Fibroblast of lung (primary cell): ENCODE measurements around the gene GINS1. TPM values are rescaled to one million over a fixed set of nuclear protein-coding genes. Genes with fewer than 3 reads are reported as not detected.

Experiments
- DNase-seq, 2 donors: peaks; one replicate each; pipeline versions ENCODE4 v3.0.0 to v3.0.0-alpha.2; 2010; ENCODE audit warnings: low read depth in 2 of 2
- H2AFZ ChIP-seq: 2 replicates; pipeline ENCODE4 v1.5.1; 2012; ENCODE audit warnings: low read length, control low read depth, inconsistent platforms
- H3K27ac ChIP-seq: 2 replicates; pipeline ENCODE4 v1.5.1; 2011; ENCODE audit warnings: low read length, control low read depth; ENCODE audit not compliant: insufficient read depth
- H3K27me3 ChIP-seq: 2 replicates; pipeline ENCODE4 v1.5.1; 2011; ENCODE audit warnings: mild to moderate bottlenecking, low read length; ENCODE audit not compliant: control insufficient read depth, insufficient read depth
- H3K36me3 ChIP-seq: 2 replicates; pipeline ENCODE4 v1.5.1; 2011; ENCODE audit warnings: low read length; ENCODE audit not compliant: control insufficient read depth, insufficient read depth
- H3K4me1 ChIP-seq: 2 replicates; pipeline ENCODE4 v1.5.1; 2011; ENCODE audit warnings: low read length; ENCODE audit not compliant: control insufficient read depth, insufficient read depth; ENCODE audit errors: extremely low read depth
- H3K4me2 ChIP-seq: 2 replicates; pipeline ENCODE4 v1.5.1; 2011; ENCODE audit warnings: low read length, control low read depth; ENCODE audit not compliant: insufficient read depth; ENCODE audit errors: extremely low read depth
- H3K4me3 ChIP-seq, 4 experiments: fragments of 200-600 bp in 1 of 4; sonication (generic) in 1 of 4; replicated peaks in 1 of 4; 2 replicates each; pipeline ENCODE4 v1.5.1; 2011 to 2016; ENCODE audit warnings: low read length in 4 of 4, low read depth in 3 of 4, mild to moderate bottlenecking in 3 of 4, control low read depth in 2 of 4, inconsistent platforms in 1 of 4, mixed read lengths in 1 of 4; ENCODE audit not compliant: insufficient read depth in 1 of 4; ENCODE audit errors: control extremely low read depth in 1 of 4
- H3K79me2 ChIP-seq: 2 replicates; pipeline ENCODE4 v1.5.1; 2012; ENCODE audit warnings: mild to moderate bottlenecking, low read length, inconsistent platforms; ENCODE audit not compliant: control insufficient read depth, insufficient read depth
- H3K9ac ChIP-seq: 2 replicates; pipeline ENCODE4 v1.5.1; 2011; ENCODE audit warnings: mild to moderate bottlenecking, low read length, control low read depth; ENCODE audit not compliant: insufficient read depth
- H3K9me3 ChIP-seq: 2 replicates; pipeline ENCODE4 v1.5.1; 2012; ENCODE audit warnings: low read depth, low read length; ENCODE audit not compliant: control insufficient read depth, insufficient read depth
- H4K20me1 ChIP-seq: 2 replicates; pipeline ENCODE4 v1.5.1; 2011; ENCODE audit warnings: low read length; ENCODE audit not compliant: control insufficient read depth, insufficient read depth; ENCODE audit errors: extremely low read depth
- CTCF ChIP-seq, 2 donors: IDR thresholded peaks in 1 of 2; conservative IDR thresholded peaks in 1 of 2; 1 replicate in 1 of 2; 2 replicates in 1 of 2; pipeline ENCODE4 v1.5.1; 2011 to 2012; ENCODE audit warnings: low read length in 2 of 2, control low read depth in 1 of 2, inconsistent platforms in 1 of 2, low read depth in 1 of 2, mild to moderate bottlenecking in 1 of 2
- EZH2 ChIP-seq: IDR thresholded peaks from 2 replicates; pipeline ENCODE4 v1.5.1; 2012; ENCODE audit warnings: low read length, control low read depth, mild to moderate bottlenecking; ENCODE audit errors: missing control alignments
- polyA plus RNA-seq, 2 donors: library from polyadenylated mRNA; depleted of rRNA in 1 of 2; stranded (reverse) in 1 of 2; unstranded in 1 of 2; fragments of >200 nt; gene quantifications; 2 replicates each; pipeline ENCODE4 v1.2.1, GENCODE V29; 2011 to 2012; ENCODE audit warnings: missing spikeins in 1 of 2
- total RNA-seq: library from RNA; depleted of rRNA; stranded (reverse); fragments of >200 nt; gene quantifications from 2 replicates; pipeline ENCODE4 v1.2.1, GENCODE V29; 2014

Gene GINS1
- total and polyA plus RNA-seq, 2 donors (not counting 1 experiment from before 2014, with no cell fraction given): 3.0 to 5.6 TPM

- TF ChIP-seq CTCF (conservative IDR thresholded peaks at IDR 0.05 in 1 of 2, IDR thresholded peaks at IDR 0.05 in 1 of 2; ENCODE audit: low read depth in 1 of 2, low read length in 2 of 2) (no peak), EZH2 (no peak)
Measured at GRCh38 chr20:25461281-25461650, 53.8 kb downstream of the GINS1 start.

GRCh38 chr20:25461786-25462545 is 54.5 kb downstream of the GINS1 start:
- no peak overlapping the region for H3K27ac ChIP-seq
- no peak for DNase-seq
- no peaks in the 10 kb centered on the region for H3K4me1 ChIP-seq
- H3K36me3 ChIP-seq: peaks cover 1% of the 10 kb centered on the region
- no peak overlapping the region for H3K4me2 ChIP-seq
- H2AFZ ChIP-seq: no peak overlapping the region
- H3K27me3 ChIP-seq: no peaks in the 10 kb centered on the region
- H3K79me2 ChIP-seq: no peaks in the 10 kb centered on the region
- no peaks in the 10 kb centered on the region for H3K9me3 ChIP-seq
- no peaks in the 10 kb centered on the region for H4K20me1 ChIP-seq
- no peak for TF ChIP-seq EZH2
- TF ChIP-seq CTCF (conservative IDR thresholded peaks at IDR 0.05 in 1 of 2, IDR thresholded peaks at IDR 0.05 in 1 of 2; ENCODE audit: low read depth in 1 of 2, low read length in 2 of 2): no peak
- H3K4me3 ChIP-seq: no peak overlapping the region
- no peak overlapping the region for H3K9ac ChIP-seq

More at GRCh38 chr20:25461281-25461650, 53.8 kb downstream of the GINS1 start:
- H3K9me3 ChIP-seq: no peaks in the 10 kb centered on the region
- H3K79me2 ChIP-seq: no peaks in the 10 kb centered on the region
- H3K4me1 ChIP-seq: no peaks in the 10 kb centered on the region
- no peak overlapping the region for H3K4me3 ChIP-seq
- no peak overlapping the region for H3K9ac ChIP-seq
- H3K36me3 ChIP-seq: peaks cover 1% of the 10 kb centered on the region
- no peak overlapping the region for H3K27ac ChIP-seq
- no peak overlapping the region for H2AFZ ChIP-seq
- H4K20me1 ChIP-seq: no peaks in the 10 kb centered on the region
- no peak for DNase-seq
- H3K4me2 ChIP-seq: no peak overlapping the region
- H3K27me3 ChIP-seq: no peaks in the 10 kb centered on the region

GRCh38 chr20:25464501-25465242 is 57.2 kb downstream of the GINS1 start:
- H3K4me2 ChIP-seq: no peak overlapping the region
- no peak overlapping the region for H3K27ac ChIP-seq
- DNase-seq: no peak
- no peaks in the 10 kb centered on the region for H3K27me3 ChIP-seq
- no peaks in the 10 kb centered on the region for H3K9me3 ChIP-seq
- H3K79me2 ChIP-seq: no peaks in the 10 kb centered on the region
- no peak overlapping the region for H3K4me3 ChIP-seq
- no peak overlapping the region for H3K9ac ChIP-seq
- no peak for TF ChIP-seq EZH2
- peaks cover 1% of the 10 kb centered on the region for H3K36me3 ChIP-seq
- no peaks in the 10 kb centered on the region for H3K4me1 ChIP-seq
- H4K20me1 ChIP-seq: no peaks in the 10 kb centered on the region
- no peak overlapping the region for H2AFZ ChIP-seq
